ENCODE results near the gene ZSWIM8. TPM values are rescaled to one million over a fixed set of nuclear protein-coding genes. Genes with fewer than 3 reads are reported as not detected.
A peak's percentile ranks its signal among the peaks of the same experiment; 100 is the strongest.

Gene ZSWIM8
- total RNA-seq, 2 experiments from 2014 or later: 66.4 to 70.7 TPM

DNA sequence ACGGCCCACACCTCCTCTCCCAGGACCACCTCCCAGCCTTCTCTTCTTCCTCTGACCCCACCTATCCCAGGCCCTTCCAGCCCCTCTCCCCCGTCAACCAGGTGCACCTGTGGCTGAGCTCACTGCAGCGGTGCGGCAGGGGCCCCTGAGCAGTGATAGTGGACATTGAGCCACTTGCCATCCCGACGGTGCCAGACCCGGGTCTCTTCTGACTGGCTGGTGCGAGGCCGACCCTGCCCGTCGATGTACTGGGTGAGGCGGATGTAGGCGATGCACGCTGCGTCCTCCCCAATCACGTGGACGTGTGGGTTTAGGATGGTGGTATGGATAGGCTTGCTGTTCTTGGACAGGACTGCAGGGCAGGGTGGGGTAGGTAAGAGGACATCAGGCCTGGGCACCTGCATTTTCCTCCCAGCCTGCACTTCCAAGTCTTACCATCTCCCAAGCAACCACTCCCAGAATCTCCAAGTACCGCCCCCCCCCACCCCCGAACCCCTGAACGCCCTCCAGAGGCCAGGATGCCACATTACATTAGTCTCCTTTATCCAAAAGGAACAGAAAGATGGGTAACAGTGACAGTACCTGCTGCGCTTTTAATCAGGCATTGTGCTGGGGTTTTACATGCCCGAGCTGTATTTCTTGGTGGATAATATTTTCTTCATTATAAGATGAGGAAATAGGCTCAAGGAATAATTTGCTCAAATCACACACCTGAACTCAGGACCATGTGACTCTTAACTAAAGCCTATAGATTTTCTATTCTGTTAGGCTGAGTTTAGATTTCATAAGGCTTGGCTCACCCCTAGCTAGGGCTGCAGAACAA is 29.7 kb downstream of the ZSWIM8 start:
- Histone ChIP-seq H3K9me3 (ENCODE audit: control insufficient read depth in 1 of 2, insufficient read depth in 1 of 2, low read length in 2 of 2) (peaks cover 0 to 7% of the 10 kb centered on the region in 2 experiments), H3K27me3 (ENCODE audit: control insufficient read depth in 1 of 2, insufficient read depth in 2 of 2, low read length in 2 of 2) (no peaks in the 10 kb centered on the region), H3K4me3 (ENCODE audit: low read length) (no peak overlapping the region), H3K27ac (ENCODE audit: low read depth in 1 of 2, low read length in 2 of 2) (no peak overlapping the region), H3K36me3 (ENCODE audit: insufficient read depth, low read length) (peaks cover 69% of the 10 kb centered on the region), H3K4me1 (ENCODE audit: insufficient read depth, low read length) (peaks cover 16% of the 10 kb centered on the region)
- H3K27ac Mint-ChIP-seq: no peak overlapping the region
- TF ChIP-seq, protein P1, sequence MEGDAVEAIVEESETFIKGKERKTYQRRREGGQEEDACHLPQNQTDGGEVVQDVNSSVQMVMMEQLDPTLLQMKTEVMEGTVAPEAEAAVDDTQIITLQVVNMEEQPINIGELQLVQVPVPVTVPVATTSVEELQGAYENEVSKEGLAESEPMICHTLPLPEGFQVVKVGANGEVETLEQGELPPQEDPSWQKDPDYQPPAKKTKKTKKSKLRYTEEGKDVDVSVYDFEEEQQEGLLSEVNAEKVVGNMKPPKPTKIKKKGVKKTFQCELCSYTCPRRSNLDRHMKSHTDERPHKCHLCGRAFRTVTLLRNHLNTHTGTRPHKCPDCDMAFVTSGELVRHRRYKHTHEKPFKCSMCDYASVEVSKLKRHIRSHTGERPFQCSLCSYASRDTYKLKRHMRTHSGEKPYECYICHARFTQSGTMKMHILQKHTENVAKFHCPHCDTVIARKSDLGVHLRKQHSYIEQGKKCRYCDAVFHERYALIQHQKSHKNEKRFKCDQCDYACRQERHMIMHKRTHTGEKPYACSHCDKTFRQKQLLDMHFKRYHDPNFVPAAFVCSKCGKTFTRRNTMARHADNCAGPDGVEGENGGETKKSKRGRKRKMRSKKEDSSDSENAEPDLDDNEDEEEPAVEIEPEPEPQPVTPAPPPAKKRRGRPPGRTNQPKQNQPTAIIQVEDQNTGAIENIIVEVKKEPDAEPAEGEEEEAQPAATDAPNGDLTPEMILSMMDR (IDR thresholded peaks at IDR 0.05): peak; percentile 16
- ChIA-PET CTCF (interaction anchor here (1.1 to 1.4 kb wide), 2 partner anchors 21 to 42 kb away, joined by 3 read pairs; no protein-coding TSS in a partner anchor), POLR2A (interaction anchor here (1.3 kb wide), 1 partner anchor 43 kb away, joined by 3 read pairs; a partner anchor contains a TSS)
- intact Hi-C loops (cut with DNase I, micrococcal nuclease): loop anchor here in 1 of 2 experiments (5.0 to 10.0 kb wide), 2 partner anchors 320 to 1012 kb away; partner anchors contain the start of genes KAT6B and PPP3CB
- peaks cover 74% of the 10 kb centered on the region for H3K36me3 Mint-ChIP-seq (ENCODE audit: low read depth)
- DNase-seq (peak in 3 of 14 experiments; percentile 16 to 45 (median 40)), ATAC-seq (ENCODE audit: poor library complexity) (no peak)
- no peaks in the 10 kb centered on the region for H3K9me3 Mint-ChIP-seq
- peaks cover 10% of the 10 kb centered on the region for H3K4me1 Mint-ChIP-seq (ENCODE audit: low read depth)
- H3K4me3 Mint-ChIP-seq: no peak overlapping the region
- no peaks in the 10 kb centered on the region for H3K27me3 Mint-ChIP-seq

DNA sequence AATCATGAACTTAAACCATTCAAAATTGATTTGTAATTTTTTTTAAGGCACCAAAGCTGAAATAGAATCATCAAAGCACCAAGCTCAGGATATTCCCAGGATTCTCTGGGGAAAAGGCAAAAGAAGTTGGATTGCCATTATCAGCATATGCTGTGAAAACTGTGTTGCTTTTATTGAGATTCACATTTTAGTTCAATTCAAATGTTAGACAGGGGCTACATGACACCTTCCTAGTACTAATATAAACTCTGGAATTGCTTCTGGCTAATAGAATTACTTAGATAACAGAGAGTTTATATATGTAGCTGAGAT is 30.3 kb downstream of the ZSWIM8 start:
- ATAC-seq (ENCODE audit: poor library complexity) (no peak), DNase-seq (no peak)
- ChIA-PET POLR2A (interaction anchor here (1.3 kb wide), 1 partner anchor 43 kb away, joined by 3 read pairs; a partner anchor contains a TSS), CTCF (interaction anchor here (1.1 kb wide), 1 partner anchor 42 kb away, joined by 3 read pairs; no protein-coding TSS in a partner anchor)
- TF ChIP-seq, protein P1 (IDR thresholded peaks at IDR 0.05): no peak
- Histone ChIP-seq H3K27ac (ENCODE audit: low read depth in 1 of 2, low read length in 2 of 2) (no peak overlapping the region), H3K4me1 (ENCODE audit: insufficient read depth, low read length) (peaks cover 10% of the 10 kb centered on the region), H3K9me3 (ENCODE audit: control insufficient read depth in 1 of 2, insufficient read depth in 1 of 2, low read length in 2 of 2) (peaks cover 0 to 7% of the 10 kb centered on the region in 2 experiments), H3K36me3 (ENCODE audit: insufficient read depth, low read length) (peaks cover 70% of the 10 kb centered on the region), H3K4me3 (ENCODE audit: low read length) (no peak overlapping the region), H3K27me3 (ENCODE audit: control insufficient read depth in 1 of 2, insufficient read depth in 2 of 2, low read length in 2 of 2) (no peaks in the 10 kb centered on the region)
- H3K4me1 Mint-ChIP-seq (ENCODE audit: low read depth): peaks cover 5% of the 10 kb centered on the region
- no peaks in the 10 kb centered on the region for H3K9me3 Mint-ChIP-seq
- intact Hi-C loops (cut with DNase I, micrococcal nuclease): loop anchor here in 1 of 2 experiments (10.0 kb wide), 1 partner anchor 321 kb away; the partner anchor contains the start of gene PPP3CB
- H3K36me3 Mint-ChIP-seq (ENCODE audit: low read depth): peaks cover 70% of the 10 kb centered on the region
- no peak overlapping the region for H3K4me3 Mint-ChIP-seq
- no peak overlapping the region for H3K27ac Mint-ChIP-seq
- H3K27me3 Mint-ChIP-seq: no peaks in the 10 kb centered on the region

DNA sequence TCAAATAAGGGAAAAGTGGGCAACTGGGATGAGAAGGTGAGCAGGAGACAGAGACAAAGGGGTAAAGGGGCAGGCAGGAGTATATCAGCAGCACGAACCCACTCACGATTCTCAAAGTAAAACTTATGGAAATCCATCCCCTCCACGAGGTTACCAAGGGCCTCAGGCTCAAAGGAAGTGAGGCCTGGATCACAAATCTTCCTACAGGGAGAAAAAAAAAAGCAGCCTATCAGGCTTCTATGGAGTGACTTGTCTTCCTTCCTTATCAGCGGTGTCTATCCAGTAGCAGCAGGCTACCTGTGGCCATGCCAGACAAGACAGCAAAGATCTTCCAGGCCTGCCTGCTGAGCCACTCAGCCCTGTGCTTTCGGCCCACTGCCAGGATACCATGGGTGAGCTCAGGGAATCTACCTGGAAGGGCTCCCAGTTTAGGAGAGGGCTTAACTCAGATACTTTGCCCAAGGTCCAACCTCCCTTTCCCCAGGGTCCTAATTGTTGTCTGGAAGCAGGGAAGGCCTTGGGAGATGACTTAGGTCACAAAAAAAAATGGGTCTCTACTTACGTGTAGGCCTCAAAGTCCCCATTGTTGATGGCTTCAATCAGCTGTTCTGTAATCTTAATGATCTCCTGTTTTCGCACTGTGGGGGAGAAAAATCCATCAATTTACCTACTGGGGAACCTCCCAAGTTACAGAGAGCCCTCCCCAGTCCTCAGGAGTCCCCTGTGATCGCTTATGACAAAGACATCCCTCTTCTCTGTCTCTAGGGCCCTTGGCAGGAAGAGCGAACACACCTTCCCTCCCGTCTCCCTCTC is 31.7 kb downstream of the ZSWIM8 start:
- peaks cover 75% of the 10 kb centered on the region for H3K36me3 Mint-ChIP-seq (ENCODE audit: low read depth)
- no peak overlapping the region for H3K4me3 Mint-ChIP-seq
- Histone ChIP-seq H3K4me3 (ENCODE audit: low read length) (no peak overlapping the region), H3K9me3 (ENCODE audit: control insufficient read depth in 1 of 2, insufficient read depth in 1 of 2, low read length in 2 of 2) (peaks cover 0 to 5% of the 10 kb centered on the region in 2 experiments), H3K27me3 (ENCODE audit: control insufficient read depth in 1 of 2, insufficient read depth in 2 of 2, low read length in 2 of 2) (no peaks in the 10 kb centered on the region), H3K36me3 (ENCODE audit: insufficient read depth, low read length) (peaks cover 80% of the 10 kb centered on the region), H3K4me1 (ENCODE audit: insufficient read depth, low read length) (peaks cover 5% of the 10 kb centered on the region), H3K27ac (ENCODE audit: low read depth in 1 of 2, low read length in 2 of 2) (no peak overlapping the region)
- H3K27ac Mint-ChIP-seq: peak overlapping the region; percentile 30
- intact Hi-C loops (cut with DNase I, micrococcal nuclease): loop anchor here in 1 of 2 experiments (10.0 kb wide), 1 partner anchor 322 kb away; the partner anchor contains the start of gene PPP3CB
- no peaks in the 10 kb centered on the region for H3K27me3 Mint-ChIP-seq
- H3K4me1 Mint-ChIP-seq (ENCODE audit: low read depth): peaks cover 4% of the 10 kb centered on the region
- ChIA-PET POLR2A (no interaction called here), CTCF (interaction anchor here (1.1 kb wide), 1 partner anchor 63 kb away, joined by 3 read pairs; no protein-coding TSS in a partner anchor)
- DNase-seq (no peak), ATAC-seq (ENCODE audit: poor library complexity) (no peak)
- TF ChIP-seq, protein P1 (IDR thresholded peaks at IDR 0.05): no peak
- H3K9me3 Mint-ChIP-seq: no peaks in the 10 kb centered on the region
